HFF-Myc (cell line): ENCODE measurements around the gene LYST.

Experiments used
- DNase-seq: peaks from one replicate; pipeline ENCODE4 v3.0.0-alpha.2; 2011; ENCODE audit warnings: low read depth; ENCODE audit errors: extremely low read depth
- H3K4me3 ChIP-seq: replicated peaks from 2 replicates; pipeline ENCODE4 v1.5.1; 2011; ENCODE audit warnings: low read depth, mild to moderate bottlenecking, control low read depth, low read length
- TF ChIP-seq, protein P1 (sequence below): IDR thresholded peaks from 2 replicates; pipeline ENCODE4 v1.5.1; 2012; ENCODE audit warnings: mild to moderate bottlenecking, low read depth, low read length, control low read depth; ENCODE audit errors: missing control alignments

Gene LYST

DNA sequence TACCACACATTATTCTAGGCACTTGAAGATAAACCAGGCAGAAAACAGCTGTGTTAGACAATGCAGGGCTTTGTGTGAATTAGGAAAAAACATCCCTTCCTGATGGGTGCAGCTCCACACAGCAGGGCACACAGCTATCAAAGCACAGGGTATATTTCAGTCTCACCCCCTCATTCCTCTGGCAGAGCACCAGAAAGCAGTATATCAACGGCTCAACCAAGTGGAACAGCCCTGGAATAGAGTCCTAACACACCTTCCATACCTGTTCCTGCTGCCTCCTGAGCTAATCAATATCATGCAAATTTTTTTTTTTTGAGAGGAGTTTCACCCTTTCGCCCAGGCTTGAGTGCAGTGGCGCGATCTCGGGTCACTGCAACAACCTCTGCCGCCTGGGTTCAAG lies 32.1 kb downstream of the LYST start:
- H3K4me3 ChIP-seq = no peak overlapping the region
- TF ChIP-seq, protein P1, sequence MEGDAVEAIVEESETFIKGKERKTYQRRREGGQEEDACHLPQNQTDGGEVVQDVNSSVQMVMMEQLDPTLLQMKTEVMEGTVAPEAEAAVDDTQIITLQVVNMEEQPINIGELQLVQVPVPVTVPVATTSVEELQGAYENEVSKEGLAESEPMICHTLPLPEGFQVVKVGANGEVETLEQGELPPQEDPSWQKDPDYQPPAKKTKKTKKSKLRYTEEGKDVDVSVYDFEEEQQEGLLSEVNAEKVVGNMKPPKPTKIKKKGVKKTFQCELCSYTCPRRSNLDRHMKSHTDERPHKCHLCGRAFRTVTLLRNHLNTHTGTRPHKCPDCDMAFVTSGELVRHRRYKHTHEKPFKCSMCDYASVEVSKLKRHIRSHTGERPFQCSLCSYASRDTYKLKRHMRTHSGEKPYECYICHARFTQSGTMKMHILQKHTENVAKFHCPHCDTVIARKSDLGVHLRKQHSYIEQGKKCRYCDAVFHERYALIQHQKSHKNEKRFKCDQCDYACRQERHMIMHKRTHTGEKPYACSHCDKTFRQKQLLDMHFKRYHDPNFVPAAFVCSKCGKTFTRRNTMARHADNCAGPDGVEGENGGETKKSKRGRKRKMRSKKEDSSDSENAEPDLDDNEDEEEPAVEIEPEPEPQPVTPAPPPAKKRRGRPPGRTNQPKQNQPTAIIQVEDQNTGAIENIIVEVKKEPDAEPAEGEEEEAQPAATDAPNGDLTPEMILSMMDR = no peak
- no peak for DNase-seq

DNA sequence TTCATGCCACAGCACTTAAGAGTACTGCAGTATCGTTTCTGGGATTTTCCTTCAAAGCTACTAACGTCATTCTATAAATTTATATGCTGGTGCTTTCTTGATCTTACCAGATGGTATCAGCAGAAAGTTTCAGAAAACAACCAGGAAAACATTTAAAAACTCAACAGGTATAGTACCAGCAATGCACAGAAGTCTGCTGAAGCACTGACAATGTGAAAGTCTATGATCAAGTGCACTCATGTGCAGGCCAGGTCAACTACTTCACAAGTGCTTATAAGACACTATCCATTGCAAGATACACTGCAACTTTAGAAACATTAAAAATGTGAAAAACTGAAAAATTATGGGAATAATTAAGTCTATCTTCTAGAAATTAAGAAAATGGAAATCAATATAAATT lies 34.7 kb downstream of the LYST start:
- DNase-seq = no peak
- H3K4me3 ChIP-seq = no peak overlapping the region
- TF ChIP-seq, protein P1 = no peak

DNA sequence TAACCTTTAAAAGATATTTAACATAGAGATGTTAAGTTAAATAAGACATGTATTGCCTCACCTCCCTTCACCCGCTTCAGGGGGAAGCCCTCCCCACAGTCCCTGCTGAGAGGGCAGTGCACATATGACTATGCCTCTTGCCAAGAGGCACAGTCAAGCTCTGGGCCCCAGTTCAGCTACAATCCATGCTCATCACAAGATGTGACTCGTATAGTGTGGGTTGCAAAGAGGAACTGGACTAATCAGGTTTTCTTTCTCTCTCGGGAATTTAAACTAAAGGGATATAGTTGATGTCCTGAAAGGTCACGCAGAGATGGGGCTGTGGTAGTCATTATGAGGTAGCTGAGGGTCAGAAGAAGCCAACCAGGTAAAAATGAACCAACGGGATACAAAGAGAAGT lies 35.6 kb downstream of the LYST start:
- TF ChIP-seq, protein P1 = no peak
- DNase-seq = no peak
- no peak overlapping the region for H3K4me3 ChIP-seq

DNA sequence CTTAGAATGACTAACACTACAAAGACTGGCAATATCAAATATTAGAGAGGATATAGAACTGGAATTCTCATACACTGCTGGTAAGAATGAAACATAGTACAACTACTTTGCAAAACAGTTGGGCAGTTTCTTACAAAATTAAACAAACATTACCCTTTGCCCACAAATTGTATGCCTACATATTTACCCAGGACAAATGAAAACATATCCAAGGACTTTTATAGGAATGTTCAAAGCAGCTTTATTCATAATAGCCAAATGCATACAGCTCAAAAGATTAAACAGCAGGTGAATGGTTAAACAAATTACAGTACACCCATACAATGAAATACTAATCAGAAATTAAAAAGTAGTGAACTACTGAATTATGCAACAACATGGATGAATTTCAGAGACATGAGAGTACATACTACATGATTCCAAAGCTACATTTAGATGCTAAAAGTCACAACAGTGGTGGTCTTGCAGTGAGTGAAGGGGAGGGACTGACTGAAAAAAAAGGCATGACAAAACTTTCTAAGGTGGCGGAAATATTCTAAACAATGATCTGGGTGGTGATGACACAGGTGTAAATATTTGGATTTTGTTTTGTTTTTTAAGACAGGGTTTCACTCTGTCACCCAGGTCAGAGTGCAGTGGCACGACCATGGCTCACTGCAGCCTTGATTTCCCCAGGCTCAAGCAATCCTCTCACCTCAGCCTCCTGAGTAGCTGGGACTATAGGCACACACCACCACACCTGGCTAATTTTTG lies 40.4 kb downstream of the LYST start:
- TF ChIP-seq, protein P1 = no peak

DNA sequence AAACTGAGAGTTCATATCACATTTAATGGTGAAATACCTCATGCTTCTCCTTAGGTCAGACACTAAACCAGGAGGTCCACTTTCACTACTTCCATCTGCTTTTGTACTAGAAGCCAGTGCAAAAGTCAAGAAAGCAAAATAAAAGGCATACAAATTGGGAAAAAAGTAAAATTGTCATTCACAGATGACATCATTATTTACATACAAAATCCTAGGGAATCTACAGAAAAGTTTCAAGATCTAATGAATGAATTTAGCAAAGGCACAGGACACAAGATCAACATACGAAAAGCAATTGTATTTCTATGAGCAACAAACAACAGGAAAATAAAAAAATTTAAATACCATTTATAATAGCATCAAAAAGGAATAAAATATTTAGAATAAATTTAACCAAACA lies 41.5 kb downstream of the LYST start:
- TF ChIP-seq, protein P1 = no peak
- H3K4me3 ChIP-seq = no peak overlapping the region
- DNase-seq = no peak

More for the DNA sequence above, 40.4 kb downstream of the LYST start:
- H3K4me3 ChIP-seq = no peak overlapping the region
- no peak for DNase-seq

DNA sequence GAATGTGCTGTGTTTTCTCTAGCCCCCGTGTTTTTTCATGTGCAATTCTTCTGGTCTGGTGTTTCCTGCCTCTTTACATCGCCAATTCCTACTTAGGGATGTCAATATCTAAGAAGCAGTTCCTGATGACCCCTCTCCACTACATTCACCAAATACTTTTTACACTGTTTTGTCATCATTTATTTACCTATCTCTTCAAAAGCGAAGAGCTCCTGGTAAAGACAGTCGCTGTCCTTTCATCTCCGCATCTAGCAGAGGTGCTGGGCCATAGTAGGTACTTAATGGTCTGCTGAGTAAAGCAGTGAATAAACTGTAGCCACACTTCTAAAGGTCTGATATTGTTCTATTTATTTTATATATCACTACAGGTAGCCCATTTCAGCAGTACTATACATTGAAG lies 43.0 kb downstream of the LYST start:
- no peak overlapping the region for H3K4me3 ChIP-seq
- no peak for DNase-seq
- TF ChIP-seq, protein P1 = no peak

DNA sequence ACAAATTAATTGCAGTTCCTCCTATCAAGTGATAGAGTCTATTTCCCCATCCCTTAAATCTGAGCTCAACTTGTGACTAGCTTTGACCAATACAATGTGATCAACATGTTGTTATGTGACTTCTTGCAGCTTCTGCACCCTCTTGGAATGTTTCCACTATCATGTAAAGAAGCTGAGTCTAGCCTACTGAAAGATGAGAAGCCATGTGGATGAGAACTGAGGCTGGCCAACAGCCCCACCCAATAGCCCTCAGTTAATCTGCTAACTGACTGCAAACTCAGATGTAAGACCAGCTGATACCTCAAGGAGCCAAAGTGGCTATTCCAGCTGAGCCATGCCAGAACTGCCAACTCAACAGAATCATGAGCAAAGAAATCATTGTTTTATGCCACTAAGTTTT lies 44.0 kb downstream of the LYST start:
- DNase-seq = no peak
- no peak overlapping the region for H3K4me3 ChIP-seq
- TF ChIP-seq, protein P1 = no peak
